CD14-positive monocyte (primary cell): Measurements from ENCODE around the gene ACTA2. TPM values are rescaled to one million over a fixed set of nuclear protein-coding genes. Genes with fewer than 3 reads are reported as not detected.

ENCODE experiments used
- DNase-seq, 3 donors: peaks; one replicate each; pipeline ENCODE4 v3.0.0-alpha.2; 2011 to 2022
- H2AFZ ChIP-seq: 2 replicates; pipeline ENCODE4 v1.6.0; 2012; ENCODE audit warnings: mild to moderate bottlenecking, low read depth, low read length, inconsistent platforms; ENCODE audit not compliant: insufficient read depth, poor library complexity, severe bottlenecking
- H3K27ac ChIP-seq, 2 donors: 1 replicate in 1 of 2; 2 replicates in 1 of 2; pipeline ENCODE4 v1.5.1; 2012 to 2013; ENCODE audit warnings: low read length in 2 of 2, control low read depth in 1 of 2, inconsistent platforms in 1 of 2, low read depth in 1 of 2, mild to moderate bottlenecking in 1 of 2
- H3K27me3 ChIP-seq, 2 donors: one replicate each; pipeline versions ENCODE4 v1.6.0 to v1.6.1; 2011 to 2013; ENCODE audit warnings: low read length in 2 of 2; ENCODE audit not compliant: control insufficient read depth in 2 of 2, insufficient read depth in 2 of 2
- H3K36me3 ChIP-seq, 2 donors: replicated peaks in 1 of 2; 1 replicate in 1 of 2; 2 replicates in 1 of 2; pipeline versions ENCODE4 v1.5.1 to v1.6.1; 2012 to 2013; ENCODE audit warnings: low read length in 2 of 2, control low read depth in 1 of 2, inconsistent platforms in 1 of 2, mild to moderate bottlenecking in 1 of 2; ENCODE audit not compliant: insufficient read depth in 2 of 2, control insufficient read depth in 1 of 2
- H3K4me1 ChIP-seq, 2 donors: 1 replicate in 1 of 2; 2 replicates in 1 of 2; pipeline versions ENCODE4 v1.5.1 to v1.6.1; 2012 to 2013; ENCODE audit warnings: low read length in 2 of 2, control low read depth in 1 of 2, inconsistent platforms in 1 of 2, mild to moderate bottlenecking in 1 of 2, moderate library complexity in 1 of 2; ENCODE audit not compliant: insufficient read depth in 2 of 2, control insufficient read depth in 1 of 2
- H3K4me2 ChIP-seq: replicated peaks from 2 replicates; pipeline ENCODE3; 2012; ENCODE audit warnings: low read length, moderate library complexity, mild to moderate bottlenecking; ENCODE audit not compliant: poor library complexity, severe bottlenecking; ENCODE audit errors: extremely low read depth
- H3K4me3 ChIP-seq, 3 experiments: fragments of 200-600 bp in 1 of 3; sonication (generic) in 1 of 3; replicated peaks in 1 of 3; 1 replicate in 2 of 3; 2 replicates in 1 of 3; pipeline ENCODE4 v1.5.1; 2011 to 2013; ENCODE audit warnings: low read length in 3 of 3, mild to moderate bottlenecking in 3 of 3, control low read depth in 2 of 3, low read depth in 2 of 3, inconsistent platforms in 1 of 3, moderate library complexity in 1 of 3
- H3K79me2 ChIP-seq: 2 replicates; pipeline ENCODE4 v1.6.0; 2012; ENCODE audit warnings: mild to moderate bottlenecking, control low read depth, inconsistent platforms, low read length, moderate library complexity; ENCODE audit not compliant: insufficient read depth
- H3K9ac ChIP-seq: 2 replicates; pipeline ENCODE4 v1.6.0; 2017; ENCODE audit warnings: low read length, mild to moderate bottlenecking; ENCODE audit not compliant: insufficient read depth, poor library complexity, severe bottlenecking
- H3K9me3 ChIP-seq, 2 donors: replicated peaks in 1 of 2; 1 replicate in 1 of 2; 2 replicates in 1 of 2; pipeline versions ENCODE4 v1.5.1 to v1.6.1; 2012 to 2013; ENCODE audit warnings: low read length in 2 of 2, control low read depth in 1 of 2; ENCODE audit not compliant: control insufficient read depth in 1 of 2, insufficient read depth in 1 of 2
- H4K20me1 ChIP-seq: 2 replicates; pipeline ENCODE4 v1.6.0; 2012; ENCODE audit warnings: mild to moderate bottlenecking, low read length, control low read depth, moderate library complexity; ENCODE audit not compliant: insufficient read depth
- H3K27ac Mint-ChIP-seq, 7 donors: one replicate each; pipeline ENCODE4 v1.8.0; 2020; ENCODE audit warnings: mild to moderate bottlenecking in 7 of 7, mixed read lengths in 7 of 7, moderate library complexity in 6 of 7, inconsistent platforms in 2 of 7
- H3K27me3 Mint-ChIP-seq, 3 donors: one replicate each; pipeline ENCODE4 v1.8.0; 2021 to 2022; ENCODE audit warnings: low read depth in 3 of 3, mild to moderate bottlenecking in 3 of 3, mixed read lengths in 3 of 3, moderate library complexity in 3 of 3, inconsistent platforms in 1 of 3
- H3K36me3 Mint-ChIP-seq, 2 donors: one replicate each; pipeline ENCODE4 v1.8.0; 2020; ENCODE audit warnings: mixed read lengths in 2 of 2, inconsistent platforms in 1 of 2, mild to moderate bottlenecking in 1 of 2
- H3K4me1 Mint-ChIP-seq: one replicate; pipeline ENCODE4 v1.8.0; 2020; ENCODE audit warnings: mild to moderate bottlenecking, mixed read lengths
- H3K4me3 Mint-ChIP-seq, 2 donors: one replicate each; pipeline ENCODE4 v1.8.0; 2020; ENCODE audit warnings: mild to moderate bottlenecking in 2 of 2, mixed read lengths in 2 of 2, moderate library complexity in 1 of 2
- H3K9me3 Mint-ChIP-seq, 7 donors: one replicate each; pipeline ENCODE4 v1.8.0; 2020 to 2022; ENCODE audit warnings: mixed read lengths in 7 of 7, mild to moderate bottlenecking in 6 of 7, moderate library complexity in 6 of 7, inconsistent platforms in 2 of 7
- WGBS: methylation state at CpG from one replicate; pipeline ENCODE4 v1.1.5; 2013; ENCODE audit warnings: missing lambda C conversion rate; ENCODE audit not compliant: insufficient coverage; 5-methylcytosine and 5-hydroxymethylcytosine counted together
- intact Hi-C, 2 donors: fragments of 100-400 bp; cut with micrococcal nuclease; formaldehyde crosslinking; loops; one replicate each; pipeline versions ENCODE4 v1.15.0 to v1.15.1; 2023
- polyA plus RNA-seq, 3 donors: library from polyadenylated mRNA; depleted of rRNA in 1 of 3; unstranded in 2 of 3; stranded (reverse) in 1 of 3; fragments of 300-500 nt in 2 of 3; fragments of >200 nt in 1 of 3; fragmentation: Illumina TruSeq in 2 of 3; gene quantifications; 1 replicate in 2 of 3; 2 replicates in 1 of 3; pipeline ENCODE4 v1.2.3, GENCODE V29; 2012 to 2021
- TF ChIP-seq, protein P1 (sequence below): fragments of 200-600 bp; IDR thresholded peaks from one replicate; pipeline ENCODE4 v1.8.0; 2022; ENCODE audit warnings: antibody characterized with exemption, mild to moderate bottlenecking

Gene ACTA2
- polyA plus RNA-seq, 3 donors: 4.4 to 12.3 (median 6.8) TPM

DNA sequence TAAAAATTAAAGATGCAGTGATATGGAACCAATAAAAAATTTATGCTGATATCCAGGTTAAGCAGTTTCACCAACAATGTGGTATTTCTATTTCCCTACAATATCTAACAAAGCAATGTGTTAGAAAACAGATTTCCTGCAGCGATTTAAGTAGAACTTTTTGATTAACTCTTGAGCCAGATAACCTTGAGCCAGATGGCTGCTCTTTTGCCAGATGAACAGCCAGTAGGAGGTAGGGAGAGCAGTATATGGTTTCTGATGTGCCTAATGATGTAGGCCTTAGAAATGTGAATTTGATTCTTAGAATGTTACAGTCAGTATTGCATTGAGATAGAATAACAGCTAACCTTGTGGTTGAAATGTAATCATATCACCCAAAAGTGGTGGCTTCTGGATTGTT lies 41.5 kb downstream of the ACTA2 start:
- no peaks in the 10 kb centered on the region for H3K4me1 ChIP-seq
- H3K9ac ChIP-seq: no peak overlapping the region
- peaks cover 6% of the 10 kb centered on the region for H3K4me1 Mint-ChIP-seq
- no peaks in the 10 kb centered on the region for H4K20me1 ChIP-seq
- no peak overlapping the region for H3K27ac ChIP-seq
- WGBS: 100% methylated on average over 1 of the region's 1 CpG
- TF ChIP-seq, protein P1, sequence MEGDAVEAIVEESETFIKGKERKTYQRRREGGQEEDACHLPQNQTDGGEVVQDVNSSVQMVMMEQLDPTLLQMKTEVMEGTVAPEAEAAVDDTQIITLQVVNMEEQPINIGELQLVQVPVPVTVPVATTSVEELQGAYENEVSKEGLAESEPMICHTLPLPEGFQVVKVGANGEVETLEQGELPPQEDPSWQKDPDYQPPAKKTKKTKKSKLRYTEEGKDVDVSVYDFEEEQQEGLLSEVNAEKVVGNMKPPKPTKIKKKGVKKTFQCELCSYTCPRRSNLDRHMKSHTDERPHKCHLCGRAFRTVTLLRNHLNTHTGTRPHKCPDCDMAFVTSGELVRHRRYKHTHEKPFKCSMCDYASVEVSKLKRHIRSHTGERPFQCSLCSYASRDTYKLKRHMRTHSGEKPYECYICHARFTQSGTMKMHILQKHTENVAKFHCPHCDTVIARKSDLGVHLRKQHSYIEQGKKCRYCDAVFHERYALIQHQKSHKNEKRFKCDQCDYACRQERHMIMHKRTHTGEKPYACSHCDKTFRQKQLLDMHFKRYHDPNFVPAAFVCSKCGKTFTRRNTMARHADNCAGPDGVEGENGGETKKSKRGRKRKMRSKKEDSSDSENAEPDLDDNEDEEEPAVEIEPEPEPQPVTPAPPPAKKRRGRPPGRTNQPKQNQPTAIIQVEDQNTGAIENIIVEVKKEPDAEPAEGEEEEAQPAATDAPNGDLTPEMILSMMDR: no peak
- H3K79me2 ChIP-seq: no peaks in the 10 kb centered on the region
- peaks cover under 1 to 5% of the 10 kb centered on the region in 2 donors for H3K36me3 ChIP-seq
- no peak overlapping the region for H3K4me3 ChIP-seq
- H3K27me3 ChIP-seq: no peaks in the 10 kb centered on the region
- H3K9me3 Mint-ChIP-seq: no peaks in the 10 kb centered on the region
- H3K9me3 ChIP-seq: no peaks in the 10 kb centered on the region
- H3K27ac Mint-ChIP-seq: no peak overlapping the region
- no peaks in the 10 kb centered on the region for H3K27me3 Mint-ChIP-seq
- H3K4me2 ChIP-seq: no peak overlapping the region
- no peak overlapping the region for H3K4me3 Mint-ChIP-seq
- no peak overlapping the region for H2AFZ ChIP-seq
- no peak for DNase-seq
- peaks cover 18 to 19% of the 10 kb centered on the region in 2 donors for H3K36me3 Mint-ChIP-seq
- intact Hi-C loops: no loop called here

DNA sequence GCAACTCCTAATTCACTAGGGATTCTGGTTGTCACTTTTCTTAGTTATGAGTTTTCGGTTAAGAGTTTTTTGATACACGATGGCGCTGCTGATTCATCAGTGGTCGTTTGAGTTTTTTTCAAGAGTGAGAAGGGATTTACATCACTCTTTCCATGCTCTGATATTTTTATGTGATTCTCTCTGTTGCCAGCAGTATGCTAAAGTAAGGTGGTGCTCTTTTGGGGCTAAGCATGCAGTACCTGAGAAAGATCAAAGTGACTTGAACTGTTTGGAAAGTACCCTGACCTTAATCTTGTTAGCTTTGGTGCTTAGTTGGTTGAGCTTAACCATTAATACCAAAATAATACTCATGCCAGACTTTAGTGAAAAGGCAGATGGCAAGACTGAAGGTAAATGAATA lies 44.4 kb downstream of the ACTA2 start:
- H3K9me3 Mint-ChIP-seq: no peaks in the 10 kb centered on the region

More for the DNA sequence above, 44.4 kb downstream of the ACTA2 start:
- no CpG with 5 or more reads among the region's 4 CpGs for WGBS
- H3K4me2 ChIP-seq: no peak overlapping the region
- TF ChIP-seq, protein P1: no peak
- no peaks in the 10 kb centered on the region for H3K27me3 Mint-ChIP-seq
- no peak overlapping the region for H3K27ac ChIP-seq
- H3K27me3 ChIP-seq: no peaks in the 10 kb centered on the region
- no peak for DNase-seq
- H2AFZ ChIP-seq: no peak overlapping the region
- H3K9me3 ChIP-seq: no peaks in the 10 kb centered on the region
- H3K79me2 ChIP-seq: no peaks in the 10 kb centered on the region
- H3K4me3 ChIP-seq: no peak overlapping the region
- intact Hi-C loops: no loop called here
- H4K20me1 ChIP-seq: no peaks in the 10 kb centered on the region
- H3K27ac Mint-ChIP-seq: no peak overlapping the region
- H3K4me1 ChIP-seq: no peaks in the 10 kb centered on the region
- H3K9ac ChIP-seq: no peak overlapping the region
- H3K36me3 Mint-ChIP-seq: peaks cover 21 to 24% of the 10 kb centered on the region in 2 donors
- H3K4me1 Mint-ChIP-seq: no peaks in the 10 kb centered on the region
- H3K36me3 ChIP-seq: peaks cover 2 to 15% of the 10 kb centered on the region in 2 donors
- H3K4me3 Mint-ChIP-seq: no peak overlapping the region
